H1 (cell line): ENCODE results near the gene BRI3BP. TPM values are rescaled to one million over a fixed set of nuclear protein-coding genes. Genes with fewer than 3 reads are reported as not detected.

Source experiments
- CTCF ChIA-PET: fragments of 300-600 bp; sonication (Branson Sonifier 250); formaldehyde crosslinking; loops from one replicate; lab custom pipeline; 2021; ENCODE audit not compliant: partially characterized antibody; lab: Charles Lee
- POLR2A ChIA-PET: fragments of 300-600 bp; sonication (Branson Sonifier 250); formaldehyde crosslinking; loops from one replicate; lab custom pipeline; 2021; ENCODE audit warnings: inconsistent platforms; ENCODE audit not compliant: partially characterized antibody; lab: Charles Lee
- DNase-seq, 2 experiments: peaks; one replicate each; pipeline versions ENCODE4 v3.0.0 to v3.0.0-alpha.2; 2010 to 2022; ENCODE audit warnings: low spot score in 2 of 2, low read depth in 1 of 2, mixed read lengths in 1 of 2
- FAIRE-seq: peaks from 2 replicates; lab custom pipeline; 2011; peaks lifted over from hg19 to GRCh38; lab: Jason Lieb, UNC
- H2AFZ ChIP-seq: 2 replicates; pipeline ENCODE4 v1.8.1; 2012; ENCODE audit warnings: low read length, inconsistent platforms
- H2AK5ac ChIP-seq: 2 replicates; pipeline ENCODE4 v1.6.1; 2013; ENCODE audit warnings: low read depth, low read length
- H2BK120ac ChIP-seq: replicated peaks from 2 replicates; pipeline ENCODE3; 2013; ENCODE audit warnings: low read depth, low read length, inconsistent platforms
- H2BK12ac ChIP-seq: 2 replicates; pipeline ENCODE4 v1.6.1; 2013; ENCODE audit warnings: low read depth, low read length
- H2BK15ac ChIP-seq: 2 replicates; pipeline ENCODE4 v1.6.1; 2013; ENCODE audit warnings: low read length
- H2BK20ac ChIP-seq: 2 replicates; pipeline ENCODE4 v1.6.1; 2013; ENCODE audit warnings: low read length
- H2BK5ac ChIP-seq: 2 replicates; pipeline ENCODE4 v1.6.1; 2013; ENCODE audit warnings: low read depth, low read length
- H3K14ac ChIP-seq: 2 replicates; pipeline ENCODE4 v1.6.1; 2013; ENCODE audit warnings: inconsistent platforms; ENCODE audit not compliant: insufficient read length
- H3K18ac ChIP-seq: 2 replicates; pipeline ENCODE4 v1.6.1; 2013; ENCODE audit warnings: low read length; ENCODE audit errors: extremely low read depth
- H3K23ac ChIP-seq: 2 replicates; pipeline ENCODE4 v1.6.1; 2013; ENCODE audit warnings: inconsistent platforms; ENCODE audit not compliant: insufficient read length
- H3K23me2 ChIP-seq: 2 replicates; pipeline ENCODE4 v1.6.1; 2013; ENCODE audit warnings: low read depth, low read length
- H3K27ac ChIP-seq: 2 replicates; pipeline ENCODE4 v1.6.1; 2011; ENCODE audit warnings: low read depth, low read length, inconsistent platforms
- H3K27me3 ChIP-seq, 4 experiments: replicated peaks in 1 of 4; 1 replicate in 1 of 4; 2 replicates in 3 of 4; pipeline versions ENCODE4 v1.6.1 to v1.8.1; 2011 to 2013; ENCODE audit warnings: low read length in 3 of 4, mild to moderate bottlenecking in 3 of 4, inconsistent platforms in 2 of 4, mixed read lengths in 2 of 4, moderate library complexity in 1 of 4; ENCODE audit not compliant: control insufficient read depth in 3 of 4, insufficient read depth in 3 of 4; ENCODE audit errors: extremely low read depth in 1 of 4
- H3K36me3 ChIP-seq, 4 experiments: 2 replicates each; pipeline versions ENCODE4 v1.6.1 to v1.8.1; 2011 to 2013; ENCODE audit warnings: mild to moderate bottlenecking in 4 of 4, low read length in 3 of 4, moderate library complexity in 2 of 4, control low read depth in 1 of 4, inconsistent platforms in 1 of 4; ENCODE audit not compliant: insufficient read depth in 4 of 4, control insufficient read depth in 2 of 4
- H3K4ac ChIP-seq: replicated peaks from 2 replicates; pipeline ENCODE3; 2013; ENCODE audit warnings: low read length, low read depth, mixed read lengths, inconsistent platforms; ENCODE audit not compliant: insufficient read length
- H3K4me1 ChIP-seq, 4 experiments: replicated peaks in 1 of 4; 1 replicate in 1 of 4; 2 replicates in 3 of 4; pipeline versions ENCODE4 v1.6.1 to v1.8.1; 2011 to 2013; ENCODE audit warnings: low read length in 3 of 4, inconsistent platforms in 2 of 4, mixed read lengths in 1 of 4; ENCODE audit not compliant: insufficient read depth in 4 of 4, control insufficient read depth in 3 of 4
- H3K4me2 ChIP-seq, 2 experiments: 2 replicates each; pipeline versions ENCODE4 v1.6.1 to v1.8.1; 2011 to 2013; ENCODE audit warnings: low read depth in 2 of 2, low read length in 2 of 2, control low read depth in 1 of 2, inconsistent platforms in 1 of 2, mild to moderate bottlenecking in 1 of 2; ENCODE audit not compliant: insufficient read depth in 1 of 2
- H3K4me3 ChIP-seq, 4 experiments: fragments of 200-600, 300-600 bp in 1 of 4; sonication (generic), shearing (Covaris generic), sonication (Bioruptor Twin) in 1 of 4; 2 replicates each; pipeline versions ENCODE4 v1.5.1 to v1.8.1; 2011 to 2016; ENCODE audit warnings: low read length in 4 of 4, low read depth in 3 of 4, control low read depth in 2 of 4, inconsistent platforms in 2 of 4, mild to moderate bottlenecking in 2 of 4, mixed read lengths in 1 of 4, moderate library complexity in 1 of 4; ENCODE audit not compliant: insufficient read depth in 2 of 4; ENCODE audit errors: extremely low read depth in 1 of 4
- H3K56ac ChIP-seq: replicated peaks from 2 replicates; pipeline ENCODE3; 2013; ENCODE audit warnings: low read depth, mild to moderate bottlenecking, mixed read lengths, low read length, inconsistent platforms; ENCODE audit not compliant: insufficient read length
- H3K79me1 ChIP-seq: 2 replicates; pipeline ENCODE4 v1.6.1; 2013; ENCODE audit warnings: low read depth, low read length, control low read depth
- H3K79me2 ChIP-seq, 2 experiments: 2 replicates each; pipeline versions ENCODE4 v1.6.1 to v1.8.1; 2012 to 2013; ENCODE audit warnings: low read length in 2 of 2, mild to moderate bottlenecking in 2 of 2, inconsistent platforms in 1 of 2; ENCODE audit not compliant: insufficient read depth in 2 of 2, control insufficient read depth in 1 of 2
- H3K9ac ChIP-seq, 4 experiments: replicated peaks in 1 of 4; 1 replicate in 1 of 4; 2 replicates in 3 of 4; pipeline versions ENCODE4 v1.6.1 to v1.8.1; 2011 to 2013; ENCODE audit warnings: low read depth in 3 of 4, low read length in 3 of 4, control low read depth in 2 of 4, mild to moderate bottlenecking in 2 of 4, moderate library complexity in 2 of 4, inconsistent platforms in 1 of 4; ENCODE audit errors: extremely low read depth in 1 of 4
- H3K9me3 ChIP-seq, 2 experiments: 2 replicates each; pipeline versions ENCODE4 v1.6.1 to v1.8.1; 2012 to 2013; ENCODE audit warnings: mild to moderate bottlenecking in 2 of 2, moderate library complexity in 2 of 2, control low read depth in 1 of 2, inconsistent platforms in 1 of 2, low read depth in 1 of 2, low read length in 1 of 2, mixed read lengths in 1 of 2; ENCODE audit not compliant: insufficient read depth in 2 of 2
- H4K20me1 ChIP-seq, 2 experiments: replicated peaks in 1 of 2; 2 replicates each; pipeline versions ENCODE3 to v1.8.1; 2011 to 2013; ENCODE audit warnings: inconsistent platforms in 2 of 2, low read length in 2 of 2, mild to moderate bottlenecking in 1 of 2; ENCODE audit not compliant: insufficient read depth in 2 of 2, control insufficient read depth in 1 of 2
- H4K5ac ChIP-seq: 2 replicates; pipeline ENCODE4 v1.6.1; 2013; ENCODE audit warnings: low read length, low read depth, mixed read lengths, inconsistent platforms; ENCODE audit not compliant: insufficient read length
- H4K8ac ChIP-seq: 2 replicates; pipeline ENCODE4 v1.8.0; 2013; ENCODE audit warnings: mild to moderate bottlenecking, moderate library complexity, low read length, inconsistent platforms; ENCODE audit not compliant: insufficient read depth; ENCODE audit errors: extremely low read depth
- H4K91ac ChIP-seq: replicated peaks from 2 replicates; pipeline ENCODE3; 2013; ENCODE audit warnings: low read length, mixed read lengths, inconsistent platforms; ENCODE audit not compliant: insufficient read length
- BRCA1 ChIP-seq: IDR thresholded peaks from 2 replicates; pipeline ENCODE4 v1.6.1; 2012; ENCODE audit warnings: low read depth, low read length, improper control_type of control experiment
- EZH2 ChIP-seq: fragments of 200-600 bp; sonication (generic); IDR thresholded peaks from 2 replicates; pipeline ENCODE4 v1.7.1; 2012; ENCODE audit warnings: low read depth, mild to moderate bottlenecking, moderate library complexity, low read length, inconsistent platforms; ENCODE audit not compliant: severe bottlenecking
- MAFK ChIP-seq: IDR thresholded peaks from 2 replicates; pipeline ENCODE4 v1.6.1; 2012; ENCODE audit warnings: low read depth, mild to moderate bottlenecking, improper control_type of control experiment, low read length
- POLR2A ChIP-seq, 2 experiments: IDR thresholded peaks; 1 replicate in 1 of 2; 2 replicates in 1 of 2; pipeline ENCODE4 v1.6.1; 2011; ENCODE audit warnings: low read depth in 2 of 2, low read length in 2 of 2, mild to moderate bottlenecking in 2 of 2; ENCODE audit errors: control extremely low read depth in 1 of 2
- POU5F1 ChIP-seq: IDR thresholded peaks from 2 replicates; pipeline ENCODE4 v1.6.1; 2011; ENCODE audit warnings: low read depth, mild to moderate bottlenecking, low read length, moderate library complexity
- RAD21 ChIP-seq, 2 experiments: IDR thresholded peaks in 1 of 2; conservative IDR thresholded peaks in 1 of 2; 2 replicates each; pipeline ENCODE4 v1.6.1; 2011; ENCODE audit warnings: low read depth in 2 of 2, low read length in 2 of 2, improper control_type of control experiment in 1 of 2, inconsistent platforms in 1 of 2, mild to moderate bottlenecking in 1 of 2, moderate library complexity in 1 of 2
- SP2 ChIP-seq: IDR thresholded peaks from 2 replicates; pipeline ENCODE4 v1.6.1; 2012; ENCODE audit warnings: mild to moderate bottlenecking, low read length, inconsistent platforms
- SRF ChIP-seq: IDR thresholded peaks from 2 replicates; pipeline ENCODE4 v1.6.1; 2011; ENCODE audit warnings: mild to moderate bottlenecking, low read depth, low read length, moderate library complexity
- TAF1 ChIP-seq: IDR thresholded peaks from 2 replicates; pipeline ENCODE4 v1.6.1; 2011; ENCODE audit warnings: mild to moderate bottlenecking, low read depth, low read length
- TCF12 ChIP-seq: IDR thresholded peaks from 2 replicates; pipeline ENCODE4 v1.6.1; 2011; ENCODE audit warnings: low read depth, mild to moderate bottlenecking, low read length
- WGBS, 2 experiments: shearing (Covaris generic) in 1 of 2; methylation state at CpG; one replicate each; pipeline versions ENCODE4 v1.1.6 to v1.1.7; 2013 to 2015; ENCODE audit warnings: low lambda C conversion rate in 2 of 2, mixed read lengths in 2 of 2, inconsistent platforms in 1 of 2, low coverage in 1 of 2, missing lambda C conversion rate in 1 of 2; ENCODE audit not compliant: insufficient replicate concordance in 2 of 2, insufficient coverage in 1 of 2, insufficient read length in 1 of 2; ENCODE audit errors: extremely low coverage in 1 of 2, missing lambda C conversion rate in 1 of 2; 5-methylcytosine and 5-hydroxymethylcytosine counted together
- polyA plus RNA-seq, 7 experiments: library from polyadenylated mRNA; depleted of rRNA in 3 of 7; stranded (reverse) in 5 of 7; unstranded in 2 of 7; fragments of >200 nt in 5 of 7; fragments of 200-250 nt in 2 of 7; gene quantifications; 1 replicate in 5 of 7; 2 replicates in 1 of 7; 4 replicates in 1 of 7; pipeline versions ENCODE4 v1.2.1 to v1.2.3, GENCODE V29; 2011 to 2013; ENCODE audit warnings: missing spikeins in 2 of 7, mixed read lengths in 2 of 7
- total RNA-seq: library from RNA; stranded (reverse); fragmentation: NEBNext Ultra II Directional; extraction: Animal tissue kit (Norgen Biotek cat#: 25700); gene quantifications from 2 replicates; pipeline ENCODE4 v1.2.1, GENCODE V29; 2021

The BRI3BP gene
- total and polyA plus RNA-seq, 2 of the 8 experiments (the other 6 are each of a cell fraction or from before 2014, with no cell fraction given), result 5.4 to 14.2 TPM

- H3K36me3 ChIP-seq, result peaks cover 25 to 67% (median 59%) of the 10 kb centered on the region in 4 experiments; a peak in 7 of 8 replicates
- H3K14ac ChIP-seq, result no peak overlapping the region
- H3K9ac ChIP-seq, result no peak overlapping the region
- H3K79me1 ChIP-seq, result no peaks in the 10 kb centered on the region
- no peak overlapping the region for H3K4ac ChIP-seq
- no peak overlapping the region for H3K27ac ChIP-seq
- H3K79me2 ChIP-seq, result no peaks in the 10 kb centered on the region
- ChIA-PET POLR2A (interaction anchor here (0.9 to 2.0 kb wide), 6 partner anchors 10 to 114 kb away, joined by 3 to 8 read pairs (median 3); no protein-coding TSS in a partner anchor), CTCF (interaction anchor here (0.9 to 2.1 kb wide), 3 partner anchors 9 to 28 kb away, joined by 3 to 7 read pairs (median 5); no protein-coding TSS in a partner anchor)
- no peak overlapping the region for H3K4me3 ChIP-seq
- H4K5ac ChIP-seq, result no peak overlapping the region
- no peak overlapping the region for H3K23ac ChIP-seq
- no peak overlapping the region for H4K91ac ChIP-seq
- no peak overlapping the region for H2BK15ac ChIP-seq
- no peak overlapping the region for H3K56ac ChIP-seq
- WGBS, 2 experiments, result 73% methylated on average over 15 of the region's 17 CpGs; no CpG with 5 or more reads in 1 of the 2 experiments
- no peak for DNase-seq
- no peak overlapping the region for H4K8ac ChIP-seq
- no peak overlapping the region for H2BK5ac ChIP-seq
- no peak overlapping the region for H2AK5ac ChIP-seq
- no peak overlapping the region for H3K18ac ChIP-seq
- no peak overlapping the region for H2BK12ac ChIP-seq
- H2BK20ac ChIP-seq, result no peak overlapping the region
- no peak overlapping the region for H2BK120ac ChIP-seq
- no peaks in the 10 kb centered on the region for H3K9me3 ChIP-seq
- H3K4me1 ChIP-seq, result no peaks in the 10 kb centered on the region
- no peak overlapping the region for H3K4me2 ChIP-seq
- no peak for FAIRE-seq
- no peak overlapping the region for H2AFZ ChIP-seq
- H3K23me2 ChIP-seq, result no peaks in the 10 kb centered on the region
- no peaks in the 10 kb centered on the region for H3K27me3 ChIP-seq
- peaks cover 0 to 4% of the 10 kb centered on the region in 2 experiments for H4K20me1 ChIP-seq
- TF ChIP-seq TCF12 (no peak), SRF (no peak), EZH2 (no peak), SP2 (no peak), TAF1 (no peak), POLR2A (IDR thresholded peaks at IDR 0.05; ENCODE audit: control extremely low read depth in 1 of 2, low read depth in 2 of 2, low read length in 2 of 2) (no peak), RAD21 (IDR thresholded peaks at IDR 0.05 in 1 of 2, conservative IDR thresholded peaks at IDR 0.05 in 1 of 2; ENCODE audit: low read depth in 2 of 2, low read length in 2 of 2) (no peak), BRCA1 (no peak), POU5F1 (no peak), MAFK (no peak)
These were observed 24.8 kb upstream of the BRI3BP start for GRCh38 chr12:124968656-124969055.
